CD4-positive, alpha-beta T cell (primary cell): ENCODE results near the gene PITX1. TPM values are rescaled to one million over a fixed set of nuclear protein-coding genes. Genes with fewer than 3 reads are reported as not detected.

ENCODE experiments used
- ATAC-seq: fragments of 200-7000 bp; cut with Tn5 transposase; one replicate; pipeline ENCODE4 v1.10.0; 2022; ENCODE audit warnings: mild to moderate bottlenecking; ENCODE audit not compliant: poor library complexity
- CTCF ChIA-PET: fragments of 350-600 bp; sonication (Branson Sonifier 250); formaldehyde crosslinking; loops from one replicate; lab custom pipeline; 2021; ENCODE audit warnings: antibody characterized with exemption, inconsistent platforms; lab: Charles Lee
- POLR2A ChIA-PET: fragments of 350-600 bp; sonication (Branson Sonifier 250); formaldehyde crosslinking; loops from one replicate; lab custom pipeline; 2021; ENCODE audit warnings: antibody characterized with exemption, inconsistent platforms; lab: Charles Lee
- DNase-seq, 14 experiments: peaks; one replicate each; pipeline ENCODE4 v3.0.0-alpha.2; 2013 to 2020; ENCODE audit warnings: mixed read lengths in 2 of 14
- H3K27ac ChIP-seq, 2 donors: one replicate each; pipeline versions ENCODE4 v1.5.1 to v1.7.0; 2013; ENCODE audit warnings: low read length in 2 of 2, low read depth in 1 of 2, mild to moderate bottlenecking in 1 of 2
- H3K27me3 ChIP-seq, 2 experiments: 1 replicate in 1 of 2; 2 replicates in 1 of 2; pipeline versions ENCODE4 v1.6.1 to v1.7.0; 2013; ENCODE audit warnings: low read length in 2 of 2, control low read depth in 1 of 2, mild to moderate bottlenecking in 1 of 2, moderate library complexity in 1 of 2; ENCODE audit not compliant: insufficient read depth in 2 of 2, control insufficient read depth in 1 of 2
- H3K36me3 ChIP-seq: one replicate; pipeline ENCODE4 v1.6.1; 2013; ENCODE audit warnings: low read length, control low read depth; ENCODE audit not compliant: insufficient read depth
- H3K4me1 ChIP-seq: one replicate; pipeline ENCODE4 v1.6.1; 2013; ENCODE audit warnings: low read length, control low read depth; ENCODE audit not compliant: insufficient read depth
- H3K4me3 ChIP-seq: one replicate; pipeline ENCODE4 v1.5.1; 2013; ENCODE audit warnings: mild to moderate bottlenecking, low read length, moderate library complexity
- H3K9me3 ChIP-seq, 2 experiments: 1 replicate in 1 of 2; 2 replicates in 1 of 2; pipeline versions ENCODE4 v1.6.1 to v1.7.0; 2013; ENCODE audit warnings: low read length in 2 of 2, mild to moderate bottlenecking in 2 of 2, control low read depth in 1 of 2, moderate library complexity in 1 of 2; ENCODE audit not compliant: control insufficient read depth in 1 of 2, insufficient read depth in 1 of 2
- H3K27ac Mint-ChIP-seq: one replicate; pipeline ENCODE4 v1.8.0; 2020; ENCODE audit warnings: mixed read lengths
- H3K27me3 Mint-ChIP-seq: one replicate; pipeline ENCODE4 v1.8.0; 2021; ENCODE audit warnings: mixed read lengths
- H3K36me3 Mint-ChIP-seq: one replicate; pipeline ENCODE4 v1.8.0; 2021; ENCODE audit warnings: low read depth, mixed read lengths
- H3K4me1 Mint-ChIP-seq: one replicate; pipeline ENCODE4 v1.8.0; 2021; ENCODE audit warnings: low read depth, mixed read lengths
- H3K4me3 Mint-ChIP-seq: one replicate; pipeline ENCODE4 v1.8.0; 2020; ENCODE audit warnings: mild to moderate bottlenecking, mixed read lengths
- H3K9me3 Mint-ChIP-seq: one replicate; pipeline ENCODE4 v1.8.0; 2020; ENCODE audit warnings: mixed read lengths
- intact Hi-C, 2 experiments: fragments of 100-400 bp; cut with DNase I in 1 of 2; cut with micrococcal nuclease in 1 of 2; formaldehyde crosslinking; loops; one replicate each; pipeline versions ENCODE4 v1.15.1 to v1.9.0; 2023 to 2025; cut with DNase I, micrococcal nuclease
- total RNA-seq, 174 experiments: library from RNA in 2 of 174; stranded (reverse) in 2 of 174; gene quantifications; one replicate each; pipeline ENCODE4 v1.2.3 and lab custom pipeline; 2021 to 2026
- TF ChIP-seq, protein P1 (sequence below): fragments of 200-600 bp; IDR thresholded peaks from one replicate; pipeline ENCODE4 v1.8.0; 2022; ENCODE audit warnings: antibody characterized with exemption, mild to moderate bottlenecking

Gene PITX1
- total RNA-seq, 2 experiments from 2014 or later, result not detected

GRCh38 chr5:135062216-135063055, 28.4 kb upstream of the PITX1 start:
- ATAC-seq, result no peak
- Mint-ChIP-seq H3K9me3 (no peaks in the 10 kb centered on the region), H3K27ac (no peak overlapping the region), H3K4me1 (no peaks in the 10 kb centered on the region), H3K4me3 (no peak overlapping the region), H3K27me3 (peaks cover 23% of the 10 kb centered on the region), H3K36me3 (no peaks in the 10 kb centered on the region)
- H3K36me3 ChIP-seq, result no peaks in the 10 kb centered on the region
- ChIA-PET CTCF (no interaction called here), POLR2A (no interaction called here)
- TF ChIP-seq, protein P1, sequence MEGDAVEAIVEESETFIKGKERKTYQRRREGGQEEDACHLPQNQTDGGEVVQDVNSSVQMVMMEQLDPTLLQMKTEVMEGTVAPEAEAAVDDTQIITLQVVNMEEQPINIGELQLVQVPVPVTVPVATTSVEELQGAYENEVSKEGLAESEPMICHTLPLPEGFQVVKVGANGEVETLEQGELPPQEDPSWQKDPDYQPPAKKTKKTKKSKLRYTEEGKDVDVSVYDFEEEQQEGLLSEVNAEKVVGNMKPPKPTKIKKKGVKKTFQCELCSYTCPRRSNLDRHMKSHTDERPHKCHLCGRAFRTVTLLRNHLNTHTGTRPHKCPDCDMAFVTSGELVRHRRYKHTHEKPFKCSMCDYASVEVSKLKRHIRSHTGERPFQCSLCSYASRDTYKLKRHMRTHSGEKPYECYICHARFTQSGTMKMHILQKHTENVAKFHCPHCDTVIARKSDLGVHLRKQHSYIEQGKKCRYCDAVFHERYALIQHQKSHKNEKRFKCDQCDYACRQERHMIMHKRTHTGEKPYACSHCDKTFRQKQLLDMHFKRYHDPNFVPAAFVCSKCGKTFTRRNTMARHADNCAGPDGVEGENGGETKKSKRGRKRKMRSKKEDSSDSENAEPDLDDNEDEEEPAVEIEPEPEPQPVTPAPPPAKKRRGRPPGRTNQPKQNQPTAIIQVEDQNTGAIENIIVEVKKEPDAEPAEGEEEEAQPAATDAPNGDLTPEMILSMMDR, result no peak
- no peak overlapping the region for H3K27ac ChIP-seq
- peaks cover 3% of the 10 kb centered on the region in 2 experiments for H3K27me3 ChIP-seq
- no peak for DNase-seq
- H3K4me1 ChIP-seq, result no peaks in the 10 kb centered on the region
- intact Hi-C loops, result no loop called here
- H3K4me3 ChIP-seq, result no peak overlapping the region
- no peaks in the 10 kb centered on the region for H3K9me3 ChIP-seq

DNA sequence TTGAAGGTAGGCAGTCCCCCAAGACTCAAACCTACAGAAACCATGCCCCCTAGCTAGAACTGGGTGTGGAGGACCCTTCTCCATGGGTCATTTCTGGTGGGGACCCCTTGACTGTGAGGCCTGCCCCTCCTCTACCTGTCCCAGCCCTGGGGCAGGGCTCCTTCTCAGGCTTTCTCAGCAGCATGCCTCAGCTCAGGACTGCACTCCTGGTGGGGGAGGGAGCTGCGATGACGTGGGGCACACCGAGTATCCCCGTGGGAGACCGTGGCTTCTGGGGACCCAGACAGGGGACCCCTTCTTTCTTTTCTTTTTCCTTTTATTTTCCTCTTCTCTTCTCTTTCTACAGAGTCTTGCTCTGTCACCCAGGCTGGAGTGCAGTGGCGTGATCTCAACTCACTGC, 27.0 kb upstream of the PITX1 start:
- no peak overlapping the region for H3K4me3 Mint-ChIP-seq
- no peaks in the 10 kb centered on the region for H3K36me3 Mint-ChIP-seq

GRCh38 chr5:135060021-135060420, 26.0 kb upstream of the PITX1 start:
- Histone ChIP-seq H3K4me3 (no peak overlapping the region), H3K9me3 (no peaks in the 10 kb centered on the region), H3K27ac (no peak overlapping the region), H3K4me1 (no peaks in the 10 kb centered on the region), H3K27me3 (peaks cover 0 to 3% of the 10 kb centered on the region in 2 experiments), H3K36me3 (no peaks in the 10 kb centered on the region)
- ATAC-seq (no peak), DNase-seq (no peak)
- Mint-ChIP-seq H3K4me1 (no peaks in the 10 kb centered on the region), H3K9me3 (no peaks in the 10 kb centered on the region), H3K4me3 (no peak overlapping the region), H3K27ac (no peak overlapping the region), H3K27me3 (peaks cover 44% of the 10 kb centered on the region), H3K36me3 (no peaks in the 10 kb centered on the region)
- intact Hi-C loops, result no loop called here
- POLR2A ChIA-PET, result no interaction called here
- CTCF ChIA-PET, result interaction anchor here (0.5 kb wide), 1 partner anchor 8 kb away, joined by 3 read pairs; no protein-coding TSS in a partner anchor
- TF ChIP-seq, protein P1, result no peak

More for the DNA sequence above, 27.0 kb upstream of the PITX1 start:
- Histone ChIP-seq H3K4me3 (no peak overlapping the region), H3K4me1 (no peaks in the 10 kb centered on the region), H3K36me3 (no peaks in the 10 kb centered on the region), H3K9me3 (no peaks in the 10 kb centered on the region), H3K27me3 (peaks cover 3% of the 10 kb centered on the region in 2 experiments), H3K27ac (no peak overlapping the region)
- ChIA-PET POLR2A (no interaction called here), CTCF (no interaction called here)
- no peak for DNase-seq
- Mint-ChIP-seq H3K27ac (no peak overlapping the region), H3K4me1 (no peaks in the 10 kb centered on the region), H3K27me3 (peaks cover 37% of the 10 kb centered on the region), H3K9me3 (no peaks in the 10 kb centered on the region)
- ATAC-seq, result no peak
- intact Hi-C loops, result no loop called here
- TF ChIP-seq, protein P1, result no peak
